GM21423 (cell line): ENCODE data around the gene STAMBP.
"Not testable (repeated sequence)": the region's sequence is repeated elsewhere in the genome, so short reads cannot be mapped to it uniquely, and the experiment has no call there.

Experiments
- ATAC-seq: cut with Tn5 transposase; IDR thresholded peaks from one replicate; pipeline ENCODE4 v1.9.1; 2021; ENCODE audit warnings: mild to moderate bottlenecking, moderate library complexity; ENCODE audit not compliant: unreplicated experiment

The STAMBP gene

DNA sequence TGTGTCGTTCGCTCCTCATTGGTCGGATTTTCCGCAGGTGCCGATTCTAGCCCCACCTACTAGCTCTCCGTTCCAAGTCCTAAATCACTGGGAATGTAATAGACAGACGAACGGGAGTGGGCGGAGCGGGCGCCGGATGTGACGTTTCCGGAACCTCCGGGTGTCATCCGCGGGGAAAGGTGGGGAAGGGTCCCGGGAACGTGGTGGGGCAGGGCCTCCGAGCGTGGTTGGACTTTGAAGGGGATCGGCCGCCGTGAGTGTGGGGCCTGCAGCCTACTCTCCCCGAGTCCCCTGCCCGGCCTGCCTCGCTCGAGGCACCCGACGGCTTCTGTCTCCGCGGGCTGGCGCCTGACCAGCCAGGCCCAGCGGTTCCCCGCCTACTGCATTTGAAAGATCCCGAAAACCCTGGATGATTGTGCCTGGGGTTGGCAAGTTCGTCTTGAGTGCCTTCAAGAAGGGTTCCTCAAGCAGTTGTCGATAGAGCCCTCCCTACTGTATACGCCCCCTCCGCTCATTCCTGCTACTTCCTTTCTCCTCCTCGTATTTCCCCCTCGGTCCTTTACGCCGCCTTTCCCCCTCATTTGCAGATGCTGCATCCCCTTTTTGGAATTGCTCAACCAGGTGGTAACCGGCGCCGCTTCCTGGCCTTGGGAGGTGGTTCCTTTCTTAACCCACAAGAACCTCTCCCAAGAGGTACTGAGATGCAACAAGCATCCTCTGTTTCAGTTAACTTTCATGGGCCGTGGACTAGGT lies at the start of gene STAMBP:
Gene STAMBP, plus strand, starts transcription at position 144 of the 753 bp plus-strand sequence. CDS start 1,896 bp downstream, outside the sequence.
- ATAC-seq, result peak; percentile 86

DNA sequence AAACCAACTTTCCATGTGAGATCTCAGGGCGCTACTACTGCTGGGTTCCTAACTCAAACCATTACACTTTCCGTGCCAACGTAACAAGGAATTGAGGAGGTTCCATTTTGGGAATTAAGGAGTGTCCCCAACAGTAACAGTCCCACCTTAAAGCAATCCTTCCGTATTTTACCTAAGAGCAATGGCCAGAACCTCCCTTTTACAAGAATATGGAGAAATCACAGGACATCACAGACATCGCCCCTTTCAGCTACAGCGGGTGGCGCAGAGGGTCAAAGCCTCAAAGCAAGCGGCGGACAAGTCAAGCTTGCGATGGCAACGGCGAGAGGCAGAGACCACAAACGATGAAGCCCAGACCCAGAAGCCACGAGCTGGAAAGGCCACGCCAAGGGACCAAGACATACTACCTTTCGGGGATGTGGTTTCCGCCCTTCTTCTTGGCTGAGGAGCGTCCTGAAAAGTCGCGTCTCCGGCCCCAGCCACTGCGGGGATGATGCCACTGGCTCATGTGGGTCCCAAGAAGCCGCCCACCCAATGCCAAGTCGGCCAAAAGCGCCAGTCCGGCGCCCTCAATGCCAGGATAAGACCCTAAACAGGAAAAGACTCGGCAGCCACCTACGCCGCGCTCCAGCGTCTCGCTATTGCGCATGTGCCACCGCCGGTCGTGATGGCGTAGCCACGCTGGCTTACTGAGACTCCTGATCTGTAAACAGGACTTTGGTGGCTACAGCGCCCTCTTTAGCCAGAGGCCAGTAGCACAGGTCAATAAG lies 49.1 kb upstream of the STAMBP start, which contains the start of gene DUSP11:
Gene DUSP11, minus strand, starts transcription at position 637 of the 770 bp plus-strand sequence. Its CDS starts 129 bp downstream, at position 508.
- peak; percentile 99 for ATAC-seq

DNA sequence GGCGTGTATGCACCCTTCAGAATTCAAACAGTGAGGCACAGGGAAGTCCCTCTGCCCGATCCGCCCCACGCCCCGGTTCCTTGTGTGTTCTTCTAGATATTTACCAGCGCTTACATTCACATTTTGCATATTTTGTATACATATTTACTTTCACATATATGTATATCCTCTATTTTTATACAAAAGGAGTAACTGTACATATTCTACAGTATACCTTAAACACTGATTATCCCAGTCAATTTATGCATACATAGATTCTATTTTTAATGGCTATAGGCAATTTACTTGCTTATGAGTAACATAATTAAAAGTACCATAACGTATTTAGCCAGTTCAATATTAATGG lies 48.6 kb upstream of the STAMBP start:
- ATAC-seq, result no peak

- not testable (repeated sequence) for ATAC-seq
These were observed 45.4 kb upstream of the STAMBP start for GRCh38 chr2:73783402-73783801.

DNA sequence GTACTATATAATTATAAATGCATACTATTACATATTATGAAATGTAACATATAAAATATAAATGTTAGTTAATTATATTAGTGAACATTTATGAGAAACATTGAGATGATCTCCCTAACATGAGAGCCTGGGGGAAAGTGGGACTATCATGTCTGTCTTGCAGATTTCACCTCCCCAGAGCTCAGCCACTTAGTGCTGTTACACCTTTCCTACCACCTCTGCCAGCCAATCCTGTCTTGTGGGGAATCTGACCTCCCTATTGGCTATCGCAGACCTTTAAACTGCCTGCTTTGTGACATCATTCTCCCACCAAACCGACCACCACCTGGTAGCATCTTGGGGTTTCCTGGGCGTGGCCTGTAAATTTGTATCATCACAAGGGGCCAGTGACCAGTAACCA lies 44.9 kb upstream of the STAMBP start, which contains the start of gene C2orf78:
Gene C2orf78, plus strand, starts transcription at position 301 of the 400 bp plus-strand sequence. CDS start 127 bp downstream, outside the sequence.
- not testable (repeated sequence) for ATAC-seq

- ATAC-seq, result no peak
These were observed 16.9 kb upstream of the STAMBP start for GRCh38 chr2:73811878-73812277.

- ATAC-seq, result no peak
These were observed 16.1 kb upstream of the STAMBP start for GRCh38 chr2:73812635-73813034.

DNA sequence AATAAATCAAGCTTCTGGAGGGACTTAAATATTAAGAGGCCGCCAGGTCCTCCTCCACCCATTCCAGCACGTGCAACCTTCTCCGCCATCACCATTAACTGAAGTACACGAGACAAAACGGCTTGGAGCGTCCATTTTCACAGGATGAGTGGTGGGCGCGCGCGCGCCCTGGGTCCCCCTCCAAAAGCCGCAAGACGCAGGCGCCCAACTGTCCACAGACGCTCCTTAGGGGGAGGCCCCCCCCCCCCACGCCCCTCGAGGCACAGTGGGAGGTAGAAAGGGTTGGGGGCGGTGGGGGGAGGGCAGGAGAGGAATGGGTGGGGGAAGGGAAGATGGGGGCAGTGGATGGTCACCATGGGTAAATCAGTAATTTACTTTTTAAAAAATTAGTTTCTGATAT lies 10.5 kb upstream of the STAMBP start:
- no peak for ATAC-seq

GRCh38 chr2:73821227-73821626 lies 7.5 kb upstream of the STAMBP start:
- ATAC-seq, result peak; percentile 60

GRCh38 chr2:73821669-73822068 lies 7.1 kb upstream of the STAMBP start:
- ATAC-seq, result peak; percentile 4

DNA sequence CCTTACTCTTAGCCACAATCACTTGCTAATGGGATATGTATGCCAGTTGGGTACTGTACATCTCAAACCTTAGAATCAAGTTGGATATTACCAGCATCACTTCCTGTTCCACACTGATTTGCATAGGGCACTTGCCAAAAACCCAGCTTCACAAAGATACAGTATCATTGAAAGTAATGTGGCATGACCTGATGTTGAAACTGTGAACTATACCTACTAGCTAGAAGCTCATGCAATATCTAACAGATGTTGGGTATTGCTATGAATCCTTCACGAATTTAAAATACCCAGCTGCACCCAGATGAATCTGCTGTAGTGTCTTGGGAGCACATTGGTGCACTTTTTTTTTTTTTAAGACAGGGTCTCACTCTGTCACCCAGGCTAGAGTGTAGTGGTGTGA lies 6.5 kb upstream of the STAMBP start:
- ATAC-seq, result peak; percentile 68

DNA sequence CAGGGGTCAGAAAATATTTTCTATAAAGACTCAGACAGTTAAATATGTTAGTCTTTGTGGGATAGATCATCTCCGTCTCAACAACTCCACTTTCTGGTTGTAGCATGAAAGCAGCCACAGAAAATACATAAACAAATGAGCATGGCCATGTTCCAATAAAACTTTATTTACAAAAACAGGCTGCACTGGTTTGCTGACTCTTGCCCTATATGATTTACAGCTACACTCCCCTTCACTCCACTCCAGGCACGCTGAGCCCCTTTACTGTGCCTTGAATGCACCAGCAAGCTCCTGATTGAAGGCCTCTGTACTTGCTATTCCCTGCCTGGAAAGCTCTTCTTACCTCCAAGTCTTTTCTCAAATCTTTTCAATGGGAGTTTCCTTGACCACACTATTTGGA lies 5.8 kb upstream of the STAMBP start:
- ATAC-seq, result no peak

DNA sequence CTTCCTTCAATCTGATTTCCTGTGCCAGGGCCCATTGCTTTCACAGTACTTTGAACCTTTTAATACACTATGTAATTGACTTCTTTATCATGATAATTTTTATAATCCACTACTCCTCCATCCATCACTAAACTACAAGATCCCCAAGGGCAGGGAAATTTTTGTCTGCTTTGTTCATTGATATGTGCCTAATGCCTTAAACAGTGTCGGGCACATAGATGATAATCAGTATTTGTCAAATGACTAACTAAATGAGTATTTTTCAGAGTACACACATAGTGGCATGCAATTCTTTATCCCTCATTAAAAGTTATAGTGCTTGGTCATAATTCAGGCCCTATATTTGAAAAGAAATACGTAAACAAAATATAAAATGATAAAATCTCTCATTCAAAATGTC lies 5.3 kb upstream of the STAMBP start:
- ATAC-seq, result no peak

- no peak for ATAC-seq
These were observed 4.7 kb upstream of the STAMBP start for GRCh38 chr2:73823916-73824523.

DNA sequence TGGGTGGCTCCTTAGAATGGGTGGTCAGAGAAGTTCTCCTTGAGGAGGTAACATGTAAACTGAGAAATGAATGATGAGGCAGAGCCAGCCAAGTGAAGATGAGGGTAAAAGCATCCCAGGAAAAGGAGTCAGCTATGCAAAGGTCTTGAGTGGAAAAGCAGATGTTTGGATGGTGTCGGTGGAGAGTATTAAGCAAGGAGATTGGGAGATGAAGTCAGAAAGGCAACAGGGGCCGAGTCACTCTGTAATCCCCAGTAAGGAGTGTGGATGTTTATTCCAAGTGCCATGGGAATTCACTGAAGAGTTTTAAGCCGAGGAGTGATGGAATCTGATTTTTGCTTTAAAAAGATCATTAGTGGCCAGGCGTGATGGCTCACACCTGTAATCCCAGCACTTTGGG lies 3.4 kb upstream of the STAMBP start:
- ATAC-seq, result no peak

- no peak for ATAC-seq
These were observed 1.7 kb upstream of the STAMBP start for GRCh38 chr2:73827018-73827417.

DNA sequence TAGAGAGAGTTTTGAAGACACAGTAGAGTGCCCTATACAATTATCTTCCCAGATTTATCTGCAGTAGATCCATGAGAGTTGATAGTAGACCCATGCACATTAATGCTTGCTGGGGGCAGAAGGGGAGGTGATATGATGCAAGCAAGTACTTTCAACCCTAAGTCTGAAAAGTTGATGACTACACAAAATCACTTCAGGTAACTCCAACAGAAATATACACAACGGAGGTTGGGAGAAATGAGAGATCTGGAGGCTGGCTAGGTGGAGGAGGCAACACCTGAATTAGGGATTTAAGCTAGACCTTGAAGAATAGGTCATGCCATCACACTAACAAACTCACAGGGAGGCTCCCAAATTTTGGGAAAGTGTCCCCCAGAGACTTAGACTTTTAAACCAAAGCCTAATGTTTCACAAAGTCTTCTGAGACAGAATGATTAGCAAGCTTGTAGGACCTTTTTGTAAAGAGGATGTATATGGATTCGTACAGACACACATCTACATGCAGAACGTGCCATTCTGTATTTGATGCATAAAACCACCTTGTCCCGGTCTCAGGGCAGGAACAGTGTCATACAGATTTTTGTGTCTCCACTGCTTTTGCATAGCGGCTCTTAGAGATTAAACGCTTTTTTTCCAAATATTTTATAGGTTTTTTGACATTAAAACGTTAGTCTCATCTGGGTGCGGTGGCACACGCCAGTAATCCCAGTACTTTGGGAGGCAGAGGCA lies 937 bp upstream of the STAMBP start:
- no peak for ATAC-seq

DNA sequence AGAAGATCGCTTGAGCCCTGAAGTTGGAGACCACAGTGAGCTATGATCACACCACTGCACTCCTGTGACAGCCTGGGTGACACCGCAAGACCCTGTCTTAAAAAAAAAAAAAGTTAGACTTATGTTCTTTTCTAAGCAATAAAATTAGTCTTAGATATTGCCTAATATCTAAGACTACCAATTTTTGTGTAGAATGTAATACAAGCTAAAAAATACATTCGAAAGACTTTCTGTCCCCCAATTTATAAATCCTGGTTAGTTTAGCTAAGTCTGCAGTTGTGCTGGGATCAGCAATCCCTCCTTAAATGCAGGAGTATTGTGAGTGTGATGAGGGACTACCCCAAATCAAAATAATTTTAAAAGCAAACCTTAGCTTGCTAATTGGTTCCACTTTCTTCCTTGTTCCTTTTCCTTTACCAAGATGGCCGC lies 358 bp upstream of the STAMBP start:
- ATAC-seq, result no peak

- ATAC-seq, result no peak
These were observed 2.2 kb downstream of the STAMBP start for GRCh38 chr2:73830871-73831401.

- ATAC-seq, result no peak
These were observed 4.2 kb downstream of the STAMBP start for GRCh38 chr2:73832930-73833329.
